Transverse colon (tissue), 4 donors: Measurements from ENCODE around the gene HOXD10. TPM values are rescaled to one million over a fixed set of nuclear protein-coding genes. Genes with fewer than 3 reads are reported as not detected.

Experiments
- DNase-seq: peaks from one replicate; pipeline ENCODE4 v3.0.0-alpha.2; 2019
- H3K27ac ChIP-seq, 4 donors: fragments of 200-600 bp; sonication (generic); 2 replicates each; pipeline ENCODE4 v1.5.1; 2016 to 2018; ENCODE audit warnings: inconsistent platforms in 4 of 4
- H3K27me3 ChIP-seq: fragments of 200-600 bp; sonication (generic); 2 replicates; pipeline ENCODE4 v1.5.1; 2017; ENCODE audit warnings: inconsistent platforms
- H3K36me3 ChIP-seq, 4 donors: fragments of 200-600 bp; sonication (generic); 2 replicates each; pipeline ENCODE4 v1.5.1; 2017 to 2019; ENCODE audit warnings: inconsistent platforms in 4 of 4
- H3K4me1 ChIP-seq, 4 donors: fragments of 200-600 bp; sonication (generic); 2 replicates each; pipeline ENCODE4 v1.5.1; 2017 to 2020; ENCODE audit warnings: inconsistent platforms in 4 of 4
- H3K4me3 ChIP-seq, 4 donors: fragments of 200-600 bp; sonication (generic); 1 replicate in 1 of 4; 2 replicates in 3 of 4; pipeline versions ENCODE4 v1.5.1 to v1.6.1; 2017 to 2019; ENCODE audit warnings: inconsistent platforms in 4 of 4
- H3K9me3 ChIP-seq, 2 donors: fragments of 200-600 bp; sonication (generic); 2 replicates each; pipeline ENCODE4 v1.5.1; 2017 to 2019; ENCODE audit warnings: inconsistent platforms in 2 of 2
- EP300 ChIP-seq: sonication (generic); formaldehyde crosslinking; IDR thresholded peaks from one replicate; pipeline ENCODE4 v1.6.1; 2017; ENCODE audit warnings: antibody characterized with exemption, low read depth
- POLR2A ChIP-seq: fragments of 450-650 bp; IDR thresholded peaks from one replicate; pipeline ENCODE4 v1.6.1; 2016; ENCODE audit warnings: antibody characterized with exemption, mild to moderate bottlenecking, moderate library complexity
- POLR2AphosphoS5 ChIP-seq, 3 donors: sonication (generic); formaldehyde crosslinking; IDR thresholded peaks; one replicate each; pipeline ENCODE4 v1.6.1; 2016; ENCODE audit warnings: antibody characterized with exemption in 3 of 3
- WGBS, 2 donors: methylation state at CpG; one replicate each; pipeline ENCODE4 v1.1.5; 2018; ENCODE audit warnings: low coverage in 1 of 2; 5-methylcytosine and 5-hydroxymethylcytosine counted together
- in situ Hi-C, 4 donors: fragments of 200-750 bp; cut with MboI; loops; one replicate each; pipeline versions ENCODE4 v1.15.0 to v1.15.1; 2017; ENCODE audit warnings: low sequenced_read_pairs in 3 of 4, low pct_ligation_motif_present in 1 of 4, low pct_unique_long_range_greater_than_20kb in 1 of 4
- intact Hi-C: fragments of 100-400 bp; cut with DNase I; formaldehyde crosslinking; loops from one replicate; pipeline ENCODE4 v1.15.1; 2023; ENCODE audit warnings: low total_unique reads
- total RNA-seq, 4 donors: library from RNA; depleted of rRNA; stranded (reverse); fragments of >200 nt; gene quantifications; one replicate each; pipeline ENCODE4 v1.1.0, GENCODE V29; 2016
- TF ChIP-seq, protein P1 (sequence below), 5 experiments: fragments of 200-600 bp in 3 of 5; fragments of 450-650 bp in 2 of 5; sonication (generic) in 3 of 5; IDR thresholded peaks; 1 replicate in 2 of 5; 2 replicates in 3 of 5; pipeline ENCODE4 v1.5.1; 2016 to 2017; ENCODE audit warnings: antibody characterized with exemption in 5 of 5, inconsistent platforms in 3 of 5, mild to moderate bottlenecking in 2 of 5, moderate library complexity in 1 of 5

Gene HOXD10
- total RNA-seq, 4 donors from 2014 or later = 1.1 to 25.1 (median 7.6) TPM

- intact Hi-C loops = loop anchor here (10.0 kb wide), 2 partner anchors 496 to 826 kb away; no protein-coding TSS in a partner anchor
- peaks cover 99% of the 10 kb centered on the region for H3K27me3 ChIP-seq
- H3K4me1 ChIP-seq = peaks cover 8 to 41% (median 30%) of the 10 kb centered on the region in 4 donors
- H3K4me3 ChIP-seq = peak overlapping the region in 2 of 4 donors; percentile 21 to 48
- H3K27ac ChIP-seq = no peak overlapping the region
- DNase-seq = peak; percentile 49
- in situ Hi-C loops = loop anchor here in 2 of 4 donors (25.0 kb wide), 2 partner anchors 393 to 718 kb away; no protein-coding TSS in a partner anchor
- H3K36me3 ChIP-seq = no peaks in the 10 kb centered on the region
- 19 to 35% methylated on average over 14 to 67 of the region's 68 CpGs for WGBS, 2 donors
- no peaks in the 10 kb centered on the region for H3K9me3 ChIP-seq
- TF ChIP-seq POLR2A = no peak
- TF ChIP-seq, protein P1, sequence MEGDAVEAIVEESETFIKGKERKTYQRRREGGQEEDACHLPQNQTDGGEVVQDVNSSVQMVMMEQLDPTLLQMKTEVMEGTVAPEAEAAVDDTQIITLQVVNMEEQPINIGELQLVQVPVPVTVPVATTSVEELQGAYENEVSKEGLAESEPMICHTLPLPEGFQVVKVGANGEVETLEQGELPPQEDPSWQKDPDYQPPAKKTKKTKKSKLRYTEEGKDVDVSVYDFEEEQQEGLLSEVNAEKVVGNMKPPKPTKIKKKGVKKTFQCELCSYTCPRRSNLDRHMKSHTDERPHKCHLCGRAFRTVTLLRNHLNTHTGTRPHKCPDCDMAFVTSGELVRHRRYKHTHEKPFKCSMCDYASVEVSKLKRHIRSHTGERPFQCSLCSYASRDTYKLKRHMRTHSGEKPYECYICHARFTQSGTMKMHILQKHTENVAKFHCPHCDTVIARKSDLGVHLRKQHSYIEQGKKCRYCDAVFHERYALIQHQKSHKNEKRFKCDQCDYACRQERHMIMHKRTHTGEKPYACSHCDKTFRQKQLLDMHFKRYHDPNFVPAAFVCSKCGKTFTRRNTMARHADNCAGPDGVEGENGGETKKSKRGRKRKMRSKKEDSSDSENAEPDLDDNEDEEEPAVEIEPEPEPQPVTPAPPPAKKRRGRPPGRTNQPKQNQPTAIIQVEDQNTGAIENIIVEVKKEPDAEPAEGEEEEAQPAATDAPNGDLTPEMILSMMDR (IDR thresholded peaks at IDR 0.05) = no peak
- TF ChIP-seq POLR2AphosphoS5 (IDR thresholded peaks at IDR 0.05) = peak in 1 of 3 donors; percentile 6
- no peak for TF ChIP-seq EP300
These were observed 35.8 kb upstream of the HOXD10 start for GRCh38 chr2:176080540-176081375.

DNA sequence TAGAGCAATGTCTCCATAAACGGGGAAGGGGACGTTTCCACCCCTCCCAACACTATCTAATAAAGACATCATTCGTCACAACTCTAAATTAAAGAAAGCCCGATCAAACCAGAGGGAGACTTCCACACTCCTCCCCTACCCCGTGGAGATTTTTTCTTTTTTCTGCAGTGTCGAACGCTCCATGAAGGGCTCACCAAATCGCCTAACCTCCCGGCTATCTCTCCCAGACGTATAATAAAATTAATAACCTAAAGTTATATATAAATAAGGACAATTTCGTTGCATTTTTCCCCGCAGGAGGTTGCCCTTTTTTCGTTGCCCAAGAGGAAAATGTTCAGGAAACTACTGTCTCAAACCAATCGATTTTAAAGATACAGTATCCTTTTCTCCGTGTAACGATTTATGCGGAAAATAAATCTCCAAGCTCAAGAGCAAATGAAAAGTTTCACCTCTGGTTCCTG, 35.2 kb upstream of the HOXD10 start:
- H3K27ac ChIP-seq = no peak overlapping the region
- 9 to 15% methylated on average over 17 of the region's 17 CpGs for WGBS, 2 donors

DNA sequence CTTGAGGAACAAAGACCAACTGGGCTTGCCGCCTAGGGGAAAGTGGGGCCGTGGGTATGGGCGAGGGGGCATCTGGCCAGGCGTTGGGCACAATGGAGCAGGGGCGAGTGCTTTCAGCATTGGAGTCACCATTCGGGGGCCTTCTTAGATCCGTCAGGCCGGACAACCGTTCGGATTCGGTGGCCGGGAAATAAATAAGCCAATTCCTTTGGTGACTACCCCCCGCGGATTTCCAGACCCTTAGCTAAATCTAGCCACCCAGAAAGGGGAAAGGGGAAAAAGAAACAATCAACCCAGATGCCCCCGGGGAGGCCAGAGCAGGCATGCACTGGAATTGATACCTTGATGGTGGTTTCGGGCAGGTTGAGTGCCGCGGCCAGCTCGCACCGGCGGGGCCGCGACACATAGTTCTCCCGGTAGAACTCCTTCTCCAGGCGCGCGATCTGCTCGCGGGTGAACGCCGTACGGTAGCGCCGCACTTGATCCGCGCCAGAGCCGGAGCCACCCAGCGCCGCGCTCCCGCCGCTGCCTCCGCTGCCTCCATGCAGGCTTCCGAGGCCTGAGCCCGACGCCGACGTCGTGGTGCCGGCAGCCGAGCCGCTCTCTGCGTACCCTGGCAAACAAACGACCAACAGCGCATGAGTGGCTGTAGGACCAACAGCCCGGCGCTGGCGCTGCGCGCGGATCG, 34.6 kb upstream of the HOXD10 start:
- Histone ChIP-seq H3K4me1 (peaks cover 8 to 48% (median 34%) of the 10 kb centered on the region in 4 donors), H3K27me3 (peaks cover 99% of the 10 kb centered on the region), H3K27ac (no peak overlapping the region), H3K4me3 (no peak overlapping the region), H3K9me3 (no peaks in the 10 kb centered on the region), H3K36me3 (no peaks in the 10 kb centered on the region)
- in situ Hi-C loops (loop anchor here in 2 of 4 donors (25.0 kb wide), 2 partner anchors 395 to 720 kb away; no protein-coding TSS in a partner anchor), intact Hi-C loops (loop anchor here (10.0 kb wide), 2 partner anchors 497 to 827 kb away; no protein-coding TSS in a partner anchor)
- no peak for TF ChIP-seq EP300
- TF ChIP-seq POLR2AphosphoS5 (IDR thresholded peaks at IDR 0.05) = peak in 1 of 3 donors; percentile 40
- DNase-seq = no peak
- WGBS, 2 donors = 0 to 13% methylated on average over 1 to 62 of the region's 62 CpGs

More for the DNA sequence above, 35.2 kb upstream of the HOXD10 start:
- no peak overlapping the region for H3K4me3 ChIP-seq
- no peaks in the 10 kb centered on the region for H3K9me3 ChIP-seq
- intact Hi-C loops (loop anchor here (10.0 kb wide), 2 partner anchors 497 to 827 kb away; no protein-coding TSS in a partner anchor), in situ Hi-C loops (loop anchor here in 2 of 4 donors (25.0 kb wide), 2 partner anchors 394 to 719 kb away; no protein-coding TSS in a partner anchor)
- DNase-seq = no peak
- H3K36me3 ChIP-seq = no peaks in the 10 kb centered on the region
- TF ChIP-seq EP300 = no peak
- peak in 1 of 3 donors; percentile 37 for TF ChIP-seq POLR2AphosphoS5 (IDR thresholded peaks at IDR 0.05)
- H3K27me3 ChIP-seq = peaks cover 99% of the 10 kb centered on the region
- H3K4me1 ChIP-seq = peaks cover 8 to 48% (median 34%) of the 10 kb centered on the region in 4 donors

DNA sequence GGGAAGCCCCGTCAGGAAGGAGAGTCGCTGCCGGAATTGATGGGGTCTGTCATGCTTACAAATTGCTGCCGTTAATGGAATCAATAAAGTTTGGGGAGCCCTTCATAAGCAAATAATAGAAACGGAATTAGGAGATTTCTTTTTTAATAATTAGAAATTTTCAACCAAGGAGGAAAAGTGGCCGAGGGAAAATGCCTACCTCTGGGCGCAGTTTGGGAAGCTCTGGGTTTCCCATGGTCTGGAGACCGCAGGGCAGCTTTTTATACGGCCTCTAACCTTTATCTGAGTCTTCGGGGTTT, 34.1 kb upstream of the HOXD10 start:
- intact Hi-C loops (loop anchor here (10.0 kb wide), 2 partner anchors 498 to 828 kb away; no protein-coding TSS in a partner anchor), in situ Hi-C loops (loop anchor here in 2 of 4 donors (25.0 kb wide), 2 partner anchors 395 to 720 kb away; no protein-coding TSS in a partner anchor)
- no peak for DNase-seq
- TF ChIP-seq EP300 = no peak
- TF ChIP-seq, protein P1 (IDR thresholded peaks at IDR 0.05) = no peak
- Histone ChIP-seq H3K4me1 (peaks cover 8 to 48% (median 34%) of the 10 kb centered on the region in 4 donors), H3K27me3 (peaks cover 99% of the 10 kb centered on the region), H3K27ac (no peak overlapping the region), H3K9me3 (no peaks in the 10 kb centered on the region), H3K4me3 (no peak overlapping the region), H3K36me3 (no peaks in the 10 kb centered on the region)
- WGBS, 2 donors = 15% methylated on average over 6 to 10 of the region's 10 CpGs
